ENCODE results near the gene ZFX.
A peak's percentile ranks its signal among the peaks of the same experiment; 100 is the strongest.
"Not testable (repeated sequence)": the region's sequence is repeated elsewhere in the genome, so short reads cannot be mapped to it uniquely, and the experiment has no call there.

The ZFX gene

DNA sequence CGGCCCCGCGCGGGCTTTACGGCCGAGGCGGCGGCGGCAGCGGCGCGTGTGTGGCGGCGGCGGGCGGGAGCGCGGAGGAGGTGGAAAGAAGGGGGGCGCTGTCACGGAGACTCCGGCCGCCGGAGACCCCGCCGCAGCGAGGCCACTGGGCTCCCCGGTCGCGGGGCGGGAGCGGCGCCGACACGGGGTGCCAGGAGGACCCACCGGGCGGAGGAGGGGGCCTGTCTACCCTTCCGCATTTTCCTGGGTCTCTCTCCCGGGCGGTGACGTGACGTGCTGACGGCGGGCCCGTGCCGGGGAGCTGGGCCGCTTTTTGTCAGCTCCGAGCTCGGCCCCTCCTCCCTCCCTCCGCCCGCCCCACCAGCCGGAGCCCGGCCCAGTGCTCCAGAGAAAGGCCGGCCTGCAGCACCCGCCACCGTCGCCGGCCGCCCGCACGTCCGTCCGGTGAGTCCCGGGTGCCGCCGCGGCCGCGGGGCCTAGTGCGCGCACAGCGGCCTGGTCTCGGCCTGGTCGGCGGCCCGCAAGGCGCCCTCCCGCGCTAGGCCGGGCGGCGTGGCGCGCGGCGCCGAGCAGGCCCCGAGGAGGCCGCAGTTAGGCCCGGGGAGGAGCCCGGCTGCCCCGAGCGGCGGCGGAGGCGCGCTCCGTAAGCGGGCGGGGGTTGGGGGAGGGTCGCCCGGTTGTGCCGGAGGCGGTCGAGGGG lies at the start of gene ZFX:
TSS of gene ZFX (plus strand) at position 379 of the 700 bp plus-strand sequence. CDS start 23,014 bp downstream, outside the sequence.
- DNase-seq: peak; percentile 51

DNA sequence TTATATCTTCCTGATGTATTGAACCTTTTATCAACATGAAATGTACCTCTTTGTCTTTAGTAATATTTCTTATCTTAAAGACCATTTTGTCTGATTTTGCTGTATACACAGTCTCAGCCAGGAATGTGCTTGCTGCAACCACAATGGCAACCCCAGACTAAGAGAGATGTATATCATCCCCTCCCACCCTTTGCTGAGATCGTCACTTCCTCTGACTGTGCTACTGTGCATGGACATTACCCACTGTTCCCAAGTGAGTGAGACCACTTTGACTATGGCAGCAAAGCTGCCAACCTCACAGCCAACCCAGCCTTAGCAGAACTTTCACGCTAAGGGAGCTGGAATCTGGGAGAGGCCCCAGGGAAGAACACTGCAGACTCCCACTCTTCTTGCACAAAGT lies 48.8 kb upstream of the ZFX start:
- peak; percentile 41 for DNase-seq

DNA sequence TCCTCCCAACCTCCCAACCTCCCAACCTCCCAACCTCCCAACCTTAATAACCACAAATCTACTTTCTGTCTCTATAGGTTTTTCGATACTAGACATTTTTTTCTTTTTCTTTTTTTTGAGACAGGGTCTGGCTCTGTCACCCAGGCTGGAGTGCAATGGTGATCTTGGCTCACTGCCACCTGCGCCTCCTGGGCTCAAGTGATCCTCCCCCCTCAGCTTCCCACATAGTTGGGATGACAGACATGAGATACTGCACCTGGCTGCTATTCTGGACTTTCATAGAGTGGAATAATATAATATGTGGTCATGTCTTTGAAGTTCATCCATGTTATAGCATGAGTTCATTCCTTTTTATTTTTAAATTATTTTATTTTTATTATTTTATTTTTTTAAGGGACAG lies 39.5 kb upstream of the ZFX start:
- no peak for DNase-seq

DNA sequence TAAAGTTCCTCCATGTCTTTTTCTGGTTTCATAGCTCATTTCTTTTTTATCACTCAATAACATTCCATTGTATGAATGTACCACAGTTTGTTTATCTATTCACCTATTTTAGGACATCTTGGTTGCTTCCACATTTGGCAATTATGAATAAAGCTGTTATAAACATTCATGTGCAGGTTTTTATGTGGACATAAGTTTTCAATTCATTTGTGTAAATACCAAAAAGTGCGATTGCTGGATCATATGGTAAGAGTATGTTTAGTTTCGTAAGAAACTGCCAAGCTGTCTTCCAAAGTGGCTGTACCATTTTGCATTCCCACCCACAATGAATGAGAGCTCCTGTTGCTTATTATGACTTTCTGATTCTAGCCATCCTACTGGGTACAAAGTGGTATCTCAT lies 36.3 kb upstream of the ZFX start:
- DNase-seq: peak; percentile 25

DNA sequence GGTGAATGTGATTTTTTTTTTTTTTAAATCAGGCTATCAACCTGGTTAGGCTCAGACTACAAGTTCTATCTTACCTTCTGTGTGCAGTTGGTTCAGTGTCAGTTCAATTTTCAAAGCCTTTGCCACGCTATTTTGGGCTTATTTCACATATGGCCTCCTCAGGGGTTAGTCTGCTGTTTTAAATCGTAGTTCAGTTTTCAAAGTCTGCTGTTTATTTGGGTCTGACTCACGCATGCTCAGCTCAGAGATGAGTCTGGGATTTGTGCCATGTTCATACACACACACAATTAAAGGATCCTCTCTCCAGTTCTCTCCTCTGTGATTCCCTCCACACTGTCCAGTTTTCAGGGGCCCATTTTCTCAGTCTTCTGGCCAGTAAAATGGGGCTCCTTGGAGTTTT lies 32.3 kb upstream of the ZFX start:
- peak; percentile 60 for DNase-seq

DNA sequence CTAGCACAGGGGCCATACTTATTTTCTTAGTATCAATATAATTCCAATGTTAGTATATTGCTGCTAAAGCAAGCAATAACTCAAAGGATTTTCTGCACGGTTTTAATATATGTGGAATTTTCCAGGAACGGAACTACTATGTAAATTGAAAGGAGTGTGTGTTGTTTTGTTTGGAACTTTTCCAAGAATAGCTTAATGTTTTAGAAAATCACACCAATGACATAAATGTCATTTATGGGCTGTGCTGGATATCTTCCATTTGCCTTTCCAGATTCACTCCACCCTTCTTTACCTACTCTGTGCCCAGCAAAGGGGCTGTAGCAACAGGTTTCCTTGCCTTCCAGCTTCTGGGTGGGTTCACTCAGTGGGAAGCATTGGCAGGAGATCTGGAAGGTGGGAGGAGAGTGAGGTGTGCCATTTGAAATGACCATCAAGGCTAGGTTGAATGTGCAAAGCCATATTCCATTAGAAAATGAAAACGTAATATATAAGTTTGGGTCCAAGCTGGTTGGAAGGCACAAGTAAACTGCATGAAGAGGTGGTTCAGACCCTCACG lies 25.2 kb upstream of the ZFX start:
- no peak for DNase-seq

DNA sequence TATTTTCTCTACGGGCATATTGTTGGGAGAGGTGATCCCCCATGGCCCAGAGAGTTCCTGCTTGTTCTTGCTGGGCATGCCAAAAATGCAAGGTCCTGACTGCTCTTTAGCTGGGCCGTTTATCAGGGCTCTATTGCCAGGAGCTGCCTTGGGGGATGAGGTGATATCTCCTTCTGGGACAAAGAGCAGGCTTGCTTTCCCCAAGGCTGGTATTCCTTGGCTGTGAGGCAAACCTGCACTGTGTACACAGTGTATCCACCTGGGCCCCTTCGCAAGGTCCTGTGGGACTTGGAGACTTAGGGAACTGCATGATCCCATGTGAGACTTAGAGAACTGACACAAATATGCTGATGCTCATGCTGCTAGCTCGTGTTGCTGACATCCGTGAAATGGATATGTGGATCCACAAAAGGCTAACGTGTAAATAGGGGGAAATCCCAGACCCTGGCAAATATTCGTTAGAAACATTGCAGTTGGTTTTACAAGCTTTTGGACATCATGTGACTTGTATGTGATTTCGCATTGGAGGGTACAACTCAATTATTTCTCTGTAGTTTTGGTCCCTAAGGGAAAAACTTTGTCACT lies 24.4 kb upstream of the ZFX start:
- DNase-seq: no peak

DNA sequence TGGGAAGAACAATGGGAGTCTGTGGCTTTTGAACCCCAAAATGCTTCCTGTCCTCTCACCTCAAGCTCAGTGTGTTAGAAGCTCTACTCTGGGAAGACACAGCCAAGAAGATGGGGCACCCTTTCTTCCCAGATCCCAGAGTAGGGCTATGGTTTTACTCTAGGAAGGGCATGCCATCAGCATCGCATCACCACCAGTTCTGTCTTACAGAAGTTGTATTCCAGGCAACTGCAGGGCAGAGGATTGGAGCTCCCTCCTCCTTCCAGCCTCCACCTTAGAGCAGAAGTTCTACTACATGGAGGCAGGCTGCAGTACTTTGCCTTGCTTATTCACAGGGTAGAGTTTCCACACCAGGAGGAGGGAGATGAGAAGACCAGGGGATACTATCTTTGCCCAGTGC lies 18.1 kb upstream of the ZFX start:
- peak; percentile 50 for DNase-seq

DNA sequence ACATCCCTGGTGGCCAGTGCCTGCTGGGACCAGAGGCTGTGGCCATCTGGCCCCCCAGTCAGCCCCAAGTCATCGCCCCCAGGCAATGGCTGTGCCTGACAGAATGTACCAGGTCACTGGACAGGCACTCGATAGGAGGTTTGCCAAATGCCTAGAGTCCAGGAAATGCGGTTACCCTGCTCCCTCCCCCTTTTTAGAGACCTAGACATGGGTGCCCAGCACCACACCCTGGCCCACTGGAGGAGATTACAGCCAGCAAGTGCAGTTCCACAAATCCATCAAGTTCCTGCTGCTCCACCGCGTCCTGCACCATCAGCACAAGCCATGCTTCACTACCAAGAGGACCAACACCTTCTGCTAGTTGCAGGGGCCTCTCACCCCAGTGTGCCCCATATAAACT lies 16.2 kb upstream of the ZFX start:
- DNase-seq: peak; percentile 81

DNA sequence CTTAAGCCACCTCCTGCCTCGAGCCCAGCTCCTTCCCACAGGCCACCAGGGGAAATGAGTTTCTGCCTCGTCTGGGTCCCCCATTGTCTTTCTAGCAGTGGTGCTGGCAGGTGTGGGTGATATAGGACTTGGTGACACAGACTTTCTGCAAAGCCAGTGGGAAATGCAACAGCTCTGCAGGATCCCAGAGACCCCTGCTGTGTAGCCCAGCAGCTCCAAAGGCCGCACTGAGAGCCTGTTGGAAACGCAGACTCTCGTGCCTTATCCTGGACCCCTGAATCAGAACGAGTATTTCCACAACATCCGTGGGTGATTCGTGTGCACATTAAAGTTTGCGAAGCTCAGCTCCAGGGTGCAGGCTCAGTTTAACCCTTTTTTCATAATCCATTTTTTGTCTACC lies 13.8 kb upstream of the ZFX start:
- DNase-seq: not testable (repeated sequence)

DNA sequence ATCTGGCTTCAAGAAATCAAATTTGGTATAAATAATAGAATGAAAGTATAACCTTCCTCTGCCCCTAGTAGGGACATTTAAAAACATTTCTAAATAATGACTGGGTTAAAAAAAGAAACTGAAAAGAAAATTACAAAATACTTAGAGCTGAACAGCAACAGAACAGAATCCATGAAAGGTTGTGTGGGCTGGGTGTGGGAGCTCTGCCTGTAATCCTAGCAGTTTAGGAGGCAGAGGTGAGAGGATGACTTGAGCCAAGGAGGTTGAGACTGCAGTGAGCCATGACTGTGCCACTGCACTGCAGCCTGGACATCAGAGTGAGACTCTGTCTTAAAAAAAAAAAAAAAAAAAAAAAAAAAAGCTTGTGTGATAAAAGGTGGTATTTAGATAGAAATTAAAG lies 12.3 kb upstream of the ZFX start:
- DNase-seq: no peak

DNA sequence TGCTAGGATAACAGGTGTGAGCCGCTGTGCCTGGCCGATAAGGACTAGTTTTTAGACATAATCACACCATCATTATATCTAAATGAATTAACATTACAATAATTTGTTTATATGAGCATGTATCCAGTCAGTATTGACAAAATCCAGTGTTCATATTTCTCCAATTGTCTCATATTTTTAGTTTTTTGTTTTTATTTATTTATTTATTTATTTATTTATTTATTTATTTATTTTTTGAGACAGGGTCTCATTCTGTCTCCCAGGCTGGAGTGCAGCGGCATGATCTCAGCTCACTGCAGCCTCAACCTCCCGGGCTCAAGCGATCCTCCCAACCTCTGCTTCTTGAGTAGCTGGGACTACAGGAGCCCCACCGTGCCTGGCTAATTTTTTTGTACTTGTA lies 5.5 kb upstream of the ZFX start:
- DNase-seq: not testable (repeated sequence)

DNA sequence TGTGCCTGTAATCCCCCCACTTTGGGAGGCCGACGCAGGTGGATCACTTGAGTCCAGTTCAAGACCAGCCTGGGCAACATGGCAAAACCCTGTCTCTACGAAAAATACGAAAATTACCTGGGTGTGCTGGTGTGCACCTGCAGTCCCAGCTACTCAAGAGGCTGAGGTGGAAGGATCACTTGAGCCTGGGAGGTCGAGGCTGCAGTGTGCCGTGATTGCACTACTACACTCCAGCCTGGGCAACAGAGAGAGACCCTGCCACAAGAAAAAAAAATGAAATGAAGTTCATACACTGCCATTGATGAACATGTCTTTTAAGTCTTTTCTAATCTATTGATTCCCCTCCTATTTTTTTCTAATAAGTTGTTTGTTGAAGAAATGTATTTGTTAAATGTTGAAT lies 5.0 kb upstream of the ZFX start:
- no peak for DNase-seq

DNA sequence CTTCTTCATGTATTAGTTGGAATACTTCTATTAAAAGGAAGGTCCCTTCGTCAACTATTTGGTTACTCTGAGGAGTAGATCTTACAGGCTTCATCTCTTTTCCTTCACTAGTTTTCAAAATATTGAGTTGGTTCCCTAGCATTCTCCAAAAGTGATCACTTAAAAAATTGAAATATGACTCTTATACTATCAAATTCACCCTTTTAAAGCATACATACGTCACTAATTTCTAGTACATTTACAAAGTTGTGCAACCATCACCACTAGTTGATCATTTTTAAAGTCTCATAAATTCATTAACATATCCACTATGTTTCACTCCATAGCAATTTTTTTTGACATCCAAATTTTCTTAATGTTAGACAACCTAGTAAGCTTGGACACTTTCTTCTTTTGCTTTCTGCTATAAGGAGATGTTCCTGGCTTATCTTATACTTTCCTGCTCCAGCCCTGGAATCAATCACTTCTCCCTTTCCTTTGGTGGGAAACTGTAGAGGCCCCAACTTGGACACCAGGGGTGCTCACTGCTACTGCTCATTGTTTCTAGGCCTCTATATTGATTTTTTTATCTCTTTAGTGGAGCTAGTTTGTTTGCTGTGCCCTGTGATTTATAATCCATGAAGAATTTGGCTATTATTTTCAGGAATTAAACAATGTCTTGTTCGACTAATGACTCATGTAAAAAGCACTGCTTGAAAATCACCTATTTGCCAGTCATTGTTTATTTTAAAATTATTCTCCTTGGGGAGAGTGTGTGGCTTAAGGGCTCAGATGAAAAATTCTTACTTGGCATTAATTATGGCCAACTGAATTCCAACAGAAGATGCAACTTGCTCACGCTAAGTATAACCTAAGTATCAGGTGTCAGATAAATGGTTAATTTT lies 4.0 kb upstream of the ZFX start:
- DNase-seq: peak; percentile 66

DNA sequence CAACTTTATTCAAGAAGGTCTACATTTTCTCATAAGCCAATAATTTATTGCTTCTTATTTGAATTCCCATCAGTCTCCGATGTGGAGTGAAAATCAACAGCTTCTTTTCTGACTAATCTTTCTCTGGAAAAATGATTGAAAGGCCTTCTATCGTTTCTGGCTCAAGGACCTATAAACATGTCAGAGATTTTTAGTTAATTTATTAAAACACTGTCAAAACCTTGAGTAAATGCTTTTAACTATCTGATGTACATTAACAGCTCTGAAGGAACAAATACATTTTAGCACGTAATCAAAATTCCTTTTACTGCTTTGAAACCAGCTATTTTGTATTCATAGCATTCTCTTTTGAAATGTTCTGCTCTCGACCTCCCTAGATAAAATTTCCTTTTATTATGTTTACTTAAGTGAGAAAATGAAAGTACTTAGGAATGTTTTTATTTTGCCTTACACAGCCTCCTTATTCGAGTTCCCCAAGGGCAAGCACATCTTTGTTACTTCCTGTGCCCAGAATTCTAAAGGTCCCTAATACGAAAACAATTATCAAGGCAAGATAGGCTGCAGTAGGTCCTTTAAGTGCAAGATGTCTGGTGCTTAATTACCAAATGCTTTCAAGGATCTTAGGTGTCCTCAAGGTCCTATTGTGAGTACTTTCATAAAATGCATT lies 3.1 kb upstream of the ZFX start:
- peak; percentile 36 for DNase-seq

DNA sequence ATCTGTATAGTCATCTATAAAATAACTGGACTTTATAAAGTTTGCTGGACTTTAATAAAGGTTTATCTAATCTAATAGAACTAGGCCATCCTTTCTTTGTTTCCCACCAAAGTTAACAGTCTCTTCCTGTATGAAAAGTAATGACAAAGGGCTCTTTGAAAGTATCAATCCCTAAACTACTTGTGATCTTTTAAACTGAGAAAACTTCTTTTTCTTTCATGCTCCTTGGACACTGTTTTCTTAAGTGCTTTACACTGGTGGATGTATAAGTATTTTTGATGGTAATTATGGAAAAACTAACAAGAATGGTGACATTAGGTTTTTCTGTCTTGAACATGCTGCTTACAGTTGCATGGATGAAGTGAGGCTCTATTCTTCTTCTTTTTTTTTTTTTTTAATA lies 2.4 kb upstream of the ZFX start:
- no peak for DNase-seq

DNA sequence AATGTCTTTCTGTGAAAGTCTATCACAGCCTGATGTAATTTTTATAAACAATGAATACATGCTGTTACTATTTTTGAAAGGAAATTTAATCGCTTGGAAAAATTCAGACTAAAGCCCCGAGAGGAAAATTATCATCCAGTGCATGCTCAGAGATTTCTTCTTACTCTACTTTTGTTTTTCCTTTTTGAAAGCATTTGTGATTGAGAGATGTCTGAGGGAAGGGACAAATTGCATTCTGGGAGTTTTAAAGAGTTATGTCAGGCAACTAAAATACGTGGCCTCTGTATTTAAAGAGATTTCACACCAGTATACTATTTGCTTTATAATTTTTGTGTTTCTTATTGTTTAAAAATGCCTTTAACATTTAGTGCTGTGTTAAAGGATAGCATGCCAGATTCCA lies 1.4 kb upstream of the ZFX start:
- no peak for DNase-seq

DNA sequence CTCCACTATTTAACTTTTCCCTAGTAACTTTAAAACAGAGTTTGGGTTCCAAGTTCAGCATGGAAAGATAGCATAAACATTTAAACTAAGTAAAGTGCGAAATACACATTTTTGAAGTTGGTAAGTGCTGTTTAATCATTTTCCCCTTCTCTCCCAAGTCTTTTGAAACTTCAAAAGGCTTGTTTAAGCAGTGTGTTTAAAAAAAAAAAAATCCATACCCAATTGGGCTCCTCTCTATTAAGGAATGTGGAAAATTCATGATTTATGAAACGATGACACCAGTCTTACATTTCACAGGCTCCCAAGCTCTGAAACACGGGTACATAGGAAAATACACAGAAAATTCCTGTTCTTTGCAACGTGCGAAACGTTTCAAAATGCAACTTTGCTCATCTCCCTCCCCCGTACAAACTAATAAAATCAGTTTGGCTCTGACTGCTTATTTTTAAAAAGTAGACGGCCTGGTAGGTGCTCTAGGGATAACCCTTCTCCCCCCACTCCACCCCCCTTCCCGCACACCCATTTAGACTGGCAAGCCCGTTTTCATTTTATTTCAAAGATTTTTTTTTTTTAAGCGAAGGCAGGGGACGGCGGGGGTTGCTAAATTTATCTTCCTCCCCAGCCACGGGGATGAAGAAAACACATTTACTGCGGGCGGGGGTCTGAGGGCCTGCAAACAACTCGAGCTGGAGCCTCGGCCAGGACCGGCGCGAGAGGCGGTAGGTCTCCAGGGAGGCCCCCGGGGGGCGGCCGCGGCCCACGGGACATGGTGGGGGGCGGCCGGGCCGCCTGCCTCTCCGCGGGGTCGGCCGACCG lies 786 bp upstream of the ZFX start:
- DNase-seq: peak; percentile 67

DNA sequence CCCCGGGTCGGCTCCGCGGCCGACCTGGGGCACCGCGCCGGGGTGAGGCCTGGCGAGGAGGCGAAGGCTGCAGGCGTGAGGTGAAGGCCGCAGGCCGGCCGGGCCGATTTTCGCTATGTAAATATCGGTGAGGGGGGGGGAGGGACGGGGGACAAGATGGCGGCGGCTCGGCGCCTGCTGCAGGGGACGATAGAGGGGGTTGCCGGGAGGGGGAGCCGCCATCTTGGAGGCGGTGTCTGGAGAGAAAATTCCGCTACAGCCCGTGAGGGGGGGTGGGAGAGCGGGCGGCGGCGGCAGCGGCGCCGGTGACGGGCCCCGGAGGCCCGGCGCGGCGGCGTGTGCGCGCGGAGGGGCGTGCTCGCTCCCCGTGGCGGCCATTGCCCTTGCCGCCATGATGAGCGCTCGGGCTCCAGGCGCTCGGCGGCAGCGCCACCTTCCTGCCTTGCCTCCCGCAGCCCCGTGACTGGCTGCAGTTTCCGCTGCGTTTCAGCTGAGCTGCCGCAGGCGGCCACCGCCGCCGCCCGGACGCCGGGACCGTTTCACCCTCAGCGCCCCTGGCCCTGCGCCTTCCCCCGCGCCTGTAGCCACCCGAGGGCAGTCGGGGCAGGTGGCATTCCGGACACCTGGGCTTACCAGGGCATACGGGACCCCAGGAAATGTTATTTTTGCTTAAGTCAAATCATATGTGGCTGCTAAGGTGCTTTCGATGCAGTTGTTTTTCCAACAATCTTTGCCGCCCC lies 692 bp downstream of the ZFX start:
- peak; percentile 83 for DNase-seq

DNA sequence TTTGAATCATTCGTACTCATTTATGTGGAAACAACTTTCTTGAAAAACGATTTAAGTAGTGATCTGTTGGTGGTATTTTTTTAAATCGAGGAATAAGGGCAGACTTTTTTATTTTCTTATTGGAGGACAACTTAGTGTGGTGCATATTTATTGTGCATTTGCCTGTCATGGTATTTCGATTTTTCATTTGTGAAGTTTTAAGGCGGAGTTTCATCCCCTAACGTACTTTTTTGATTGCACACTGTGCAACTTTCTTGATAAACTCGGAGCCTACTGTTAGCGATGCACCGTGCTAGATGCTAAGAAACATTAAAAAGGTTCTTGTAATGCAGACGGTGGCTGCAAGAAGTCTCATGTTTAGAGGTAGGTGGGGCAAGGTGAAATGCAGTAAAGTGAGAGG lies 1.4 kb downstream of the ZFX start:
- no peak for DNase-seq

DNA sequence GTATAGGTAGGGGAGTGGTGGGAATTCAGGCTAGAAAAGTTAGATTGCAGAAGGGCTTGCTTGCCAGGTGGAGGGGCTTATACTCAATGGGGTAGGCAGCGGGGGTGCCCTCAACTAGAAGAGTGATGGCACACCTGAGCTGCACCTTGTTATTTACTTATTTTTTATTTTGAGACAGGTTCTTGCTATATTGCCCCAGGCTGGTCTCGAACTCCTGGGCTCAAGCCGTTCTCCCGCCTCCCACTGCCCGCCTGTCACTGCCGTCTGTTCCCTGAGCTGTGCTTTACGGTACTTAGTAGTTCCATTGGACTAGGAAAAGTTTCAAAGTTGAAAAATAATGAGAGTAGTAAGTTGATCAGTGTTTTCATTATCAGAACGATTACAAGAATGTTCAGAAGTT lies 2.0 kb downstream of the ZFX start:
- no peak for DNase-seq

Measured in EL (cell line).